T-helper 1 cell treated with Interleukin-12 subunit alpha and Interleukin-12 subunit beta and Interleukin-4 antibody, amounts not matched to agents 30 μg/mL and 1 μg/mL, for 36 hours (primary cell): ENCODE measurements around the gene PDIA6.

Experiments used
- H3K27ac Mint-ChIP-seq: one replicate; pipeline ENCODE4 v1.8.0; 2021; ENCODE audit warnings: mild to moderate bottlenecking, mixed read lengths
- H3K27me3 Mint-ChIP-seq: one replicate; pipeline ENCODE4 v1.8.0; 2021; ENCODE audit warnings: low read depth, mixed read lengths
- H3K36me3 Mint-ChIP-seq: one replicate; pipeline ENCODE4 v1.8.0; 2021; ENCODE audit warnings: low read depth, mixed read lengths
- H3K4me1 Mint-ChIP-seq: one replicate; pipeline ENCODE4 v1.8.0; 2021; ENCODE audit warnings: low read depth, mixed read lengths
- H3K4me3 Mint-ChIP-seq: one replicate; pipeline ENCODE4 v1.8.0; 2021; ENCODE audit warnings: mild to moderate bottlenecking, moderate library complexity, mixed read lengths
- H3K9me3 Mint-ChIP-seq: one replicate; pipeline ENCODE4 v1.8.0; 2021; ENCODE audit warnings: mixed read lengths

The PDIA6 gene

GRCh38 chr2:10838734-10839133 is 26.1 kb upstream of the PDIA6 start:
- peaks cover 25% of the 10 kb centered on the region for H3K9me3 Mint-ChIP-seq
- H3K27me3 Mint-ChIP-seq = no peaks in the 10 kb centered on the region
- H3K4me1 Mint-ChIP-seq = no peaks in the 10 kb centered on the region
- H3K4me3 Mint-ChIP-seq = no peak overlapping the region
- H3K36me3 Mint-ChIP-seq = peaks cover 2% of the 10 kb centered on the region
- no peak overlapping the region for H3K27ac Mint-ChIP-seq

- H3K36me3 Mint-ChIP-seq = peaks cover 2% of the 10 kb centered on the region
- no peak overlapping the region for H3K27ac Mint-ChIP-seq
- no peaks in the 10 kb centered on the region for H3K27me3 Mint-ChIP-seq
- H3K4me3 Mint-ChIP-seq = no peak overlapping the region
- H3K4me1 Mint-ChIP-seq = peaks cover under 1% of the 10 kb centered on the region
- H3K9me3 Mint-ChIP-seq = peaks cover 25% of the 10 kb centered on the region
Observed at GRCh38 chr2:10837298-10838266, 25.0 kb upstream of the PDIA6 start.

GRCh38 chr2:10835052-10835970 is 22.7 kb upstream of the PDIA6 start:
- Mint-ChIP-seq H3K27me3 (peaks cover 15% of the 10 kb centered on the region), H3K9me3 (peaks cover 6% of the 10 kb centered on the region), H3K27ac (no peak overlapping the region), H3K4me3 (no peak overlapping the region), H3K36me3 (no peaks in the 10 kb centered on the region), H3K4me1 (peaks cover 6% of the 10 kb centered on the region)

GRCh38 chr2:10834068-10834655 is 21.6 kb upstream of the PDIA6 start:
- H3K27me3 Mint-ChIP-seq = peaks cover 17% of the 10 kb centered on the region

GRCh38 chr2:10833021-10833420 is 20.4 kb upstream of the PDIA6 start:
- Mint-ChIP-seq H3K36me3 (no peaks in the 10 kb centered on the region), H3K27me3 (peaks cover 18% of the 10 kb centered on the region), H3K9me3 (no peaks in the 10 kb centered on the region), H3K4me3 (no peak overlapping the region), H3K4me1 (peaks cover 7% of the 10 kb centered on the region), H3K27ac (no peak overlapping the region)

More at GRCh38 chr2:10834068-10834655, 21.6 kb upstream of the PDIA6 start:
- Mint-ChIP-seq H3K9me3 (no peaks in the 10 kb centered on the region), H3K27ac (no peak overlapping the region), H3K36me3 (no peaks in the 10 kb centered on the region), H3K4me1 (peaks cover 6% of the 10 kb centered on the region), H3K4me3 (no peak overlapping the region)

- Mint-ChIP-seq H3K27me3 (peaks cover 21% of the 10 kb centered on the region), H3K36me3 (no peaks in the 10 kb centered on the region), H3K9me3 (no peaks in the 10 kb centered on the region), H3K27ac (no peak overlapping the region), H3K4me1 (peaks cover 9% of the 10 kb centered on the region), H3K4me3 (no peak overlapping the region)
Observed at GRCh38 chr2:10832203-10832936, 19.8 kb upstream of the PDIA6 start.

- Mint-ChIP-seq H3K27me3 (peaks cover 27% of the 10 kb centered on the region), H3K36me3 (no peaks in the 10 kb centered on the region), H3K9me3 (no peaks in the 10 kb centered on the region), H3K27ac (no peak overlapping the region), H3K4me1 (peaks cover 9% of the 10 kb centered on the region), H3K4me3 (no peak overlapping the region)
Observed at GRCh38 chr2:10831400-10831985, 18.9 kb upstream of the PDIA6 start.

GRCh38 chr2:10830641-10831399 is 18.2 kb upstream of the PDIA6 start:
- Mint-ChIP-seq H3K4me1 (peaks cover 9% of the 10 kb centered on the region), H3K27me3 (peaks cover 30% of the 10 kb centered on the region), H3K36me3 (no peaks in the 10 kb centered on the region), H3K27ac (no peak overlapping the region), H3K4me3 (no peak overlapping the region), H3K9me3 (no peaks in the 10 kb centered on the region)

GRCh38 chr2:10830203-10830602 is 17.6 kb upstream of the PDIA6 start:
- Mint-ChIP-seq H3K4me1 (peaks cover 9% of the 10 kb centered on the region), H3K4me3 (no peak overlapping the region), H3K36me3 (no peaks in the 10 kb centered on the region), H3K27me3 (peaks cover 35% of the 10 kb centered on the region), H3K9me3 (no peaks in the 10 kb centered on the region), H3K27ac (no peak overlapping the region)

- Mint-ChIP-seq H3K36me3 (no peaks in the 10 kb centered on the region), H3K27me3 (peaks cover 40% of the 10 kb centered on the region), H3K4me1 (peaks cover 9% of the 10 kb centered on the region), H3K9me3 (no peaks in the 10 kb centered on the region), H3K4me3 (no peak overlapping the region), H3K27ac (no peak overlapping the region)
Observed at GRCh38 chr2:10829299-10829698, 16.7 kb upstream of the PDIA6 start.

- Mint-ChIP-seq H3K27ac (no peak overlapping the region), H3K36me3 (no peaks in the 10 kb centered on the region), H3K4me3 (no peak overlapping the region), H3K27me3 (peaks cover 48% of the 10 kb centered on the region), H3K4me1 (peaks cover 9% of the 10 kb centered on the region), H3K9me3 (no peaks in the 10 kb centered on the region)
Observed at GRCh38 chr2:10828346-10828745, 15.8 kb upstream of the PDIA6 start.

- peaks cover 43% of the 10 kb centered on the region for H3K27me3 Mint-ChIP-seq
Observed at GRCh38 chr2:10826625-10827024, 14.0 kb upstream of the PDIA6 start.

GRCh38 chr2:10826026-10826425 is 13.4 kb upstream of the PDIA6 start:
- H3K4me1 Mint-ChIP-seq = peaks cover 3% of the 10 kb centered on the region
- H3K36me3 Mint-ChIP-seq = no peaks in the 10 kb centered on the region
- no peak overlapping the region for H3K4me3 Mint-ChIP-seq
- H3K9me3 Mint-ChIP-seq = no peaks in the 10 kb centered on the region
- H3K27ac Mint-ChIP-seq = no peak overlapping the region
- H3K27me3 Mint-ChIP-seq = peaks cover 37% of the 10 kb centered on the region

More at GRCh38 chr2:10826625-10827024, 14.0 kb upstream of the PDIA6 start:
- Mint-ChIP-seq H3K27ac (no peak overlapping the region), H3K4me3 (no peak overlapping the region), H3K4me1 (peaks cover 3% of the 10 kb centered on the region), H3K9me3 (no peaks in the 10 kb centered on the region), H3K36me3 (no peaks in the 10 kb centered on the region)
